SHP77 (cell line): Measurements from ENCODE around the gene SIL1.
"Not testable (repeated sequence)": the region's sequence is repeated elsewhere in the genome, so short reads cannot be mapped to it uniquely, and the experiment has no call there.

Source experiments
- DNase-seq, 2 experiments: peaks; one replicate each; lab custom pipeline; 2025; lab: John Stamatoyannopoulos, UW

Gene SIL1

GRCh38 chr5:139023286-139023685 is 174.9 kb downstream of the SIL1 start:
- no peak for DNase-seq

- no peak for DNase-seq
Measured at GRCh38 chr5:139022528-139022927, 175.6 kb downstream of the SIL1 start.

GRCh38 chr5:139021346-139021745 is 176.8 kb downstream of the SIL1 start:
- no peak for DNase-seq

- no peak for DNase-seq
Measured at GRCh38 chr5:139019880-139020279, 178.3 kb downstream of the SIL1 start.

GRCh38 chr5:139019211-139019610 is 179.0 kb downstream of the SIL1 start:
- DNase-seq, result no peak

- DNase-seq, result no peak
Measured at GRCh38 chr5:139017624-139018023, 180.5 kb downstream of the SIL1 start.

- no peak for DNase-seq
Measured at GRCh38 chr5:139016186-139016585, 182.0 kb downstream of the SIL1 start.

GRCh38 chr5:139014726-139015125 is 183.4 kb downstream of the SIL1 start:
- no peak for DNase-seq

GRCh38 chr5:139012176-139012575 is 186.0 kb downstream of the SIL1 start:
- no peak for DNase-seq

GRCh38 chr5:139011156-139011555 is 187.0 kb downstream of the SIL1 start:
- not testable (repeated sequence) for DNase-seq

GRCh38 chr5:139004374-139005307 is 193.5 kb downstream of the SIL1 start:
- no peak for DNase-seq

- no peak for DNase-seq
Measured at GRCh38 chr5:138999674-139000073, 198.5 kb downstream of the SIL1 start.

GRCh38 chr5:138998521-138998920 is 199.6 kb downstream of the SIL1 start:
- DNase-seq, result no peak

- no peak for DNase-seq
Measured at GRCh38 chr5:138996120-138996519, 202.0 kb downstream of the SIL1 start.

- no peak for DNase-seq
Measured at GRCh38 chr5:138990986-138991590, 207.1 kb downstream of the SIL1 start.

GRCh38 chr5:138989720-138990119 is 208.4 kb downstream of the SIL1 start:
- DNase-seq, result no peak

- DNase-seq, result no peak
Measured at GRCh38 chr5:138986186-138986800, 211.9 kb downstream of the SIL1 start.

GRCh38 chr5:138985683-138986082 is 212.5 kb downstream of the SIL1 start:
- no peak for DNase-seq

GRCh38 chr5:138985256-138985655 is 212.9 kb downstream of the SIL1 start:
- no peak for DNase-seq

- DNase-seq, result no peak
Measured at GRCh38 chr5:138983984-138984383, 214.2 kb downstream of the SIL1 start.

- no peak for DNase-seq
Measured at GRCh38 chr5:138981586-138981985, 216.6 kb downstream of the SIL1 start.

GRCh38 chr5:138981131-138981530 is 217.0 kb downstream of the SIL1 start:
- no peak for DNase-seq

- no peak for DNase-seq
Measured at GRCh38 chr5:138980441-138980840, 217.7 kb downstream of the SIL1 start.
